MV-4-11 (cell line): ENCODE data around the gene CORO1C.
A peak's percentile ranks its signal among the peaks of the same experiment; 100 is the strongest.
"Not testable (repeated sequence)": the region's sequence is repeated elsewhere in the genome, so short reads cannot be mapped to it uniquely, and the experiment has no call there.

Experiments used
- DNase-seq: peaks from one replicate; lab custom pipeline; 2025; lab: John Stamatoyannopoulos, UW

Gene CORO1C

DNA sequence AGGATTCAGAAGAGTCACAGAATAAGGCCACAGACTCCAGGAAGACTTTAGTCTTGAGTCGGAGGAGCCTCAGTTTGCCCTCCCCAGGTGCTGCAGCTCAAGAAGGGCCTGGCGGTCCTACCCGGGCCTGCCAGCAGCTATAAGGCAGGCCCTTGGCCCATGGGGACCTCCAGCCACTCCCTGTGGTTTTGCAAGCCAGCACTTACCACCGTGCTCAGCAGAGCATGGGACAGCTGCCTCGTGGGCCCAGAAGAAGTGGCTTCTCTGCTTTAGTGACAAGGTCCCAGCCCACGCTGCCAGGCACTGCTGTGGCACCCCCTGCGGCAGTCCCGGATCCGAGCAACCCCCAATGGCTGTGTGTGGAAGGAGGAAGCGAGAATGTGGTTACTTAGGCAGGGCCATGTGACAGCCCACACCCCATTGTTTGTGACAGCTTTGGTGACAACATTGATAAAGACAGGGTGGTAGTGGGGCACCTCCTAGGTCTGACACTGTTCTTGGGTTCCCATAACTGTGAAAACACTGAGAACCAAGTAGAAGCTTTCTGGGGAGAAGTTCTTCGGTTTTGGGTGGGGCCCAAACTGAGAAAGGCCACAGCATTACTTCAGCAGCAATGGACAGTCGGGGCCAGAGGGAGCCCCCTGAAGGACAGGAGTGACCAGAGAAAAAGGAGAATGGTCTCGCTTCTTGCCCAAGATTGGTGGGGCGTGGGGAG is 97.6 kb downstream of the CORO1C start, which contains the start of gene SELPLG:
Gene SELPLG, minus strand, starts transcription at position 361 of the 715 bp plus-strand sequence. CDS start 9,587 bp downstream, outside the sequence.
- DNase-seq, result peak; percentile 98

- DNase-seq, result no peak
These were observed 98.2 kb downstream of the CORO1C start for GRCh38 chr12:108633081-108633533.

DNA sequence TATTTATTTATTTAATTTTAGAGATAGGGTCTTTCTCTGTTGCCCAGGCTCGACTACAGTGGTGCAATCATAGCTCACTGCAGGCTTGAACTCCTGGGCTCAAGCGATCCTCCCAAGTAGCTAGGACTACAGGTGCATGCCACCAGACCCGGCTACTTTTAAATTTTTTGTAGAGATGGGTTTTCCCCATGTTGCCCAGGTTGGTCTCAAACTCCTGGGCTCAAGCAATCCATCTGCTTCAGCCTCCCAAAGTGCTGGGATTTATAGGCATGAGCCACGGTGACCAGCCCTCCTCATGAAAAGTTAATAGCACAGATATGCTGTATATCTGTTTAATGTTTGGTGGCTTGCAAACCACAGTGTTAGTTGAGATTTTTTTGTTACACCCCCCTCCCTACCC is 100.1 kb downstream of the CORO1C start:
- not testable (repeated sequence) for DNase-seq

GRCh38 chr12:108630481-108631207 is 100.7 kb downstream of the CORO1C start:
- DNase-seq, result peak; percentile 27

- peak; percentile 64 for DNase-seq
These were observed 101.4 kb downstream of the CORO1C start for GRCh38 chr12:108629824-108630476.

GRCh38 chr12:108629151-108629550 is 102.2 kb downstream of the CORO1C start:
- no peak for DNase-seq

DNA sequence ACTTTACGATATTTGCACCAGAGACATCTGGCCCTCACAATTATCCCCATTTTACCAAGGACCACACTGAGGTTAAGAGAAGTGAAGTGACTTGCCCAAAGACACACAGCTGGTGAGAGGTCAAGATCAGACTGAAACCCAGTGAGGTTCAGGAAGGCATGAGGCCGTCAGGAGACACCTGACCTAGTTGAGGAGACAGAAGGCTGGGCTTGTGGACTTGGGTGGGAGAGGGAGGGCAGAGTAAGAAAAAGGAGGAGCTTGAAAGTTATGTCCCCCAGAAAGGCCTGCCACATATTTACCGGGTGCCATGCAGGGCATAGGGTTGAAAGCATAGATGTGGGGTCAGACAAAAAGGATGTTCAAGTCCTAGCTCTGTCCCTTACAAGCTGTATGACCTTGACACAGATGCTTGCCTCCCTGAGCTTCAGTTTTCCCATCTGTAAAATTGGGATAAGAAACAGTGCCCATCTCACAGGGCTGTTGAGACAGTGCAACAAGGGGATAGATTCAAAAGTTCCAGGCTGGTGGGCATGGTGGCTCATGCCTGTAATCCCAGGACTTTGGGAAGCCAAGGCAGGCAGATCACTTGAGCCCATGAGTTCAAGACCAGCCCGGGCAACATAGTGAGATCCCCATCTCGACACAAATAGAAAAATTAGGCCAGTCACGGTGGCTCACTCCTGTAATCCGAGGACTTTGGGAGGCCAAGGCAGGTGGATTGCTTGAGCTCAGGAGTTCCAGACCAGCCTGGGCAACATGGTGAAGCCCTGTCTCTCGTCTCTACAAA is 104.0 kb downstream of the CORO1C start:
- no peak for DNase-seq

GRCh38 chr12:108625228-108625627 is 106.1 kb downstream of the CORO1C start:
- no peak for DNase-seq

DNA sequence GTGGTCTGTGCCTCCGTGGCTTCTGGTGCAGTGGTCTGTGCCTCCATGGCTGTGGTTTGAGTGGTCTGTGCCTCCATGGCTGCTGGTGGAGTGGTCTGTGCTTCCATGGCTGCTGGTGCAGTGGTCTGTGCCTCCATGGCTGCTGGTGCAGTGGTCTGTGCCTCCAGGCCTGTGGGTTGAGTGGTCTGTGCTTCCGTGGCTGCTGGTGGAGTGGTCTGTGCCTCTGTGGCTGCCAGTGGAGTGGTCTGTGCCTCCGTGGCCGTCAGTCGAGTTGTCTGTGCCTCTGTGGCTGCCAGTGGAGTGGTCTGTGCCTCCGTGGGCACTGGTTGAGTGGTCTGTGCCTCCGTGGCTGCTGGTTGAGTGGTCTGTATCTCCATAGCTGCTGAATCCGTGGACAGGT is 107.7 kb downstream of the CORO1C start:
- DNase-seq, result no peak

DNA sequence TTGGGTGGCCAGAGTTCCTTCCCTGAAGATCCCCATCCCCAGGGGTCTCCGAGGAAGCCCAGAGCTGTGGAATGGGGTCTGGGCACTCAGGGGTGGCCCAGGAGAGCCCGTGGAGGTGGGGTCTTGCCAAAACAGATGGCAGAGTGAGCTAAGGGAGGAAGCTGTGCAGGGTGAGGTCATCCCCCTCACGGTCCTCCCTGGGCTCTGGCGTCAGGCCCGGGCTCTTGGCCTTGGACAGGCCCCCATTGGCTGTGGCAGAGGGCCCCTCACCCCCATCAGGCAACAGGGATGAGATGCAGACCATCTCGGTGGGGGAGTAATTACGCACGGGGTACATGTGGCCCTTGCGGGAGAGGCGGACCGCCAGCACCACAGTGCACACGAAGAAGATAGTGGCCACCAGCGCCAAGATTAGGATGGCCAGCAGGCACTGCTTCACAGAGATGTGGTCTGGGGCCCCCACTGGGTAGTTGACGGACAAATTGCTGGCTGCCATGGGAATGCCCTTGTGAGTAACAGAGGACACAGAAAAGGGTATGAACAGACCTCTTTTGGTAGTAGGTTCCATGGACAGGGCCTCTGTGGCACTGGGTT is 108.3 kb downstream of the CORO1C start:
- DNase-seq, result no peak

GRCh38 chr12:108622421-108622820 is 108.9 kb downstream of the CORO1C start:
- peak; percentile 60 for DNase-seq

DNA sequence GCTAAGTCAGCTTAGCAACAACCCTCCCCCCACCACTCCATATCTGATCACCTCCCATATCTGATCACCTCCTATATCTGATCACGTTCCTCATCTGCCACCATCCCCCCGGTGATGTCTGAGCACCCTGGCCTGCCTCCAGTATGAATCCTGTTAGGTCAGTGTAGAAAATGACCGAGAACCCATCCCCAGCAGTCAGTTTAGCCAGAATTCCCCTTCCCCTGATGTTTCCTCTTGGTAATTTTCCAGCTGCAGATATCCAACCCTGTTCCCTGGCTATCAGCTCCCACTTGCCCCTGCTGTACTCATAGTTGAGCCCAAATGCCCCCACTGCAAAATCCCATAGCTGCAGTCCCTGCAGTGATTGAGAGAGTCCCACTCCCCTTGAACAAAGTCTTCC is 110.2 kb downstream of the CORO1C start:
- no peak for DNase-seq

- DNase-seq, result peak; percentile 76
These were observed 111.0 kb downstream of the CORO1C start for GRCh38 chr12:108620236-108620879.

- DNase-seq, result no peak
These were observed 111.8 kb downstream of the CORO1C start for GRCh38 chr12:108619369-108620160.

GRCh38 chr12:108618953-108619274 is 112.4 kb downstream of the CORO1C start:
- DNase-seq, result not testable (repeated sequence)

- DNase-seq, result peak; percentile 53
These were observed 113.0 kb downstream of the CORO1C start for GRCh38 chr12:108618079-108618952.

DNA sequence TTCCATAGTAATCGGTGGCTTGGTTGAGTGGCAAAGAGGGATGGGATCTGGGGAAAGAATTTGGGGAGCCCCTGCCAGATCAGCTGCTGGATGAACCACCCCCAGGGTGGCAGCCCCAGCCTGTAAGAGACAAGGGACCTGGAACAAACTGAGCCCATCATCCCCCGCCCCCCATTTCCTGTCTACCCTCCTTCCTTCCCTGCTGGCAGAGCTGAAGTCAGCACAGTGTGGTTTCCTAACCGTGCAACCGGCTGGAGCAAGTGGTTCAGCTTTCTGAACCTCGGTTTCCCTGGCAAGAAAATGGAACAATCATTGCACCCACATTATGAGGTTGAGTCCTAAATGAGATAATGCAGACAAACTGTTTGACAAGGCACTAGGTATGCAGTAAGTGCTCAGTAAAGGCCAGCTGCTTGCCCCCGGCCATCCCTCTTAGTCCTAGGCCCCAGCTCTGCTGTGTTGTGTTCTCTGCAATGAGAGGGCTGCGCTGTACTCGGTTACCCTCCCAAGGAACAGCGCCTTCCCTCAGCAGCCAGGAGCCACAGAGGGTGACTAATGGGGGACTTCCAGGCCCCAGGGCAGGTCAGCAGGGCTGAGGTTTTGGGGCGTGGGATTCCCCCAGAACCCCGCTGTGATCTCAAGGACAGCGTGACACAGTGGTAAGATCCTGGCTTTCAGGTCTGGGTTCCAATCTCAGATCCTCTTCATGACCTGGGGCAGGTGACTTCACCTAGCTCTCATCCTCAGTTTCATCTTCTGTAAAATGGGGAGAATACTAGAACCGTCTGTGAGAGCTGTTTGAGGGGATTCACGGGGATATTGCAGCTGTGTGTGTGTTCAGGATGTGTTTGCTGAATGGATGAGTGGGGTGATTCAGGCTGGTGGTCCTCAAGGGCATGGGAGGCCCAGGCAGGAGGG is 114.1 kb downstream of the CORO1C start:
- DNase-seq, result peak; percentile 39

GRCh38 chr12:108616359-108616758 is 115.0 kb downstream of the CORO1C start:
- no peak for DNase-seq
